Liver (tissue), 3 donors: Measurements from ENCODE around the gene RTN4.

Source experiments
- ATF3 ChIP-seq: IDR thresholded peaks from 2 replicates; pipeline ENCODE4 v1.6.1; 2016; ENCODE audit warnings: antibody characterized with exemption
- CTCF ChIP-seq: fragments of 150-350 bp; IDR thresholded peaks from 2 replicates; pipeline ENCODE4 v1.5.1; 2017; ENCODE audit warnings: improper control_type of control experiment, low read depth, low read length; ENCODE audit not compliant: missing input control
- GABPA ChIP-seq, 2 donors: IDR thresholded peaks in 1 of 2; conservative IDR thresholded peaks in 1 of 2; 2 replicates each; pipeline ENCODE4 v1.6.1; 2016; ENCODE audit warnings: antibody characterized with exemption in 2 of 2, mild to moderate bottlenecking in 1 of 2, moderate library complexity in 1 of 2
- HNF4A ChIP-seq, 2 donors: conservative IDR thresholded peaks; 2 replicates each; pipeline ENCODE4 v1.6.1; 2016; ENCODE audit warnings: antibody characterized with exemption in 2 of 2, mild to moderate bottlenecking in 2 of 2
- JUND ChIP-seq, 2 donors: IDR thresholded peaks; 2 replicates each; pipeline ENCODE4 v1.6.1; 2016; ENCODE audit warnings: antibody characterized with exemption in 2 of 2
- MAX ChIP-seq: IDR thresholded peaks from 2 replicates; pipeline ENCODE4 v1.6.1; 2016; ENCODE audit warnings: antibody characterized with exemption
- RAD21 ChIP-seq, 2 donors: IDR thresholded peaks; 2 replicates each; pipeline ENCODE4 v1.6.1; 2016; ENCODE audit warnings: antibody characterized with exemption in 2 of 2, mild to moderate bottlenecking in 2 of 2
- REST ChIP-seq: IDR thresholded peaks from 2 replicates; pipeline ENCODE4 v1.6.1; 2016; ENCODE audit warnings: antibody characterized with exemption, mild to moderate bottlenecking
- SP1 ChIP-seq: IDR thresholded peaks from 2 replicates; pipeline ENCODE4 v1.6.1; 2018; ENCODE audit warnings: antibody characterized with exemption, mild to moderate bottlenecking
- TAF1 ChIP-seq: conservative IDR thresholded peaks from 2 replicates; pipeline ENCODE4 v1.6.1; 2016; ENCODE audit warnings: antibody characterized with exemption, mild to moderate bottlenecking
- YY1 ChIP-seq: IDR thresholded peaks from 2 replicates; pipeline ENCODE4 v1.6.1; 2016; ENCODE audit warnings: antibody characterized with exemption, mild to moderate bottlenecking
- ZBTB33 ChIP-seq: IDR thresholded peaks from 2 replicates; pipeline ENCODE4 v1.6.1; 2016; ENCODE audit warnings: antibody characterized with exemption
- donor health status: healthy.
- donor health status: healthy.

- TF ChIP-seq MAX = no peak
- no peak for TF ChIP-seq YY1
- no peak for TF ChIP-seq CTCF
- TF ChIP-seq HNF4A (conservative IDR thresholded peaks at IDR 0.05) = no peak
- TF ChIP-seq ATF3 = no peak
- no peak for TF ChIP-seq GABPA (IDR thresholded peaks at IDR 0.05 in 1 of 2, conservative IDR thresholded peaks at IDR 0.05 in 1 of 2)
- TF ChIP-seq REST = no peak
- no peak for TF ChIP-seq JUND (IDR thresholded peaks at IDR 0.05)
- TF ChIP-seq TAF1 = no peak
- TF ChIP-seq ZBTB33 = no peak
- TF ChIP-seq RAD21 (IDR thresholded peaks at IDR 0.05) = no peak
- TF ChIP-seq SP1 = no peak
Observed at GRCh38 chr2:54960164-54960563, 90.1 kb downstream of the RTN4 start.
